Right renal pelvis (tissue), 4 donors: ENCODE measurements around the gene TCEA3. TPM values are rescaled to one million over a fixed set of nuclear protein-coding genes. Genes with fewer than 3 reads are reported as not detected.
"Not testable (repeated sequence)": the region's sequence is repeated elsewhere in the genome, so short reads cannot be mapped to it uniquely, and the experiment has no call there.

Experiments
- DNase-seq, 4 donors: peaks; one replicate each; pipeline ENCODE4 v3.0.0-alpha.2; 2013; ENCODE audit warnings: low read depth in 4 of 4, low spot score in 3 of 4, missing footprints in 1 of 4
- polyA plus RNA-seq, 4 donors: library from polyadenylated mRNA; unstranded; fragments of 120-200 nt; gene quantifications; one replicate each; pipeline ENCODE4 v1.2.1, GENCODE V29; 2013; ENCODE audit not compliant: insufficient read length in 4 of 4

TCEA3 gene
- polyA plus RNA-seq, 4 donors = 31.1 to 51.6 (median 47.5) TPM

- no peak for DNase-seq
These were observed 29.3 kb downstream of the TCEA3 start for GRCh38 chr1:23395154-23395724.

- no peak for DNase-seq
These were observed 29.9 kb downstream of the TCEA3 start for GRCh38 chr1:23394684-23395083.

GRCh38 chr1:23394181-23394580, 30.4 kb downstream of the TCEA3 start:
- DNase-seq = no peak

GRCh38 chr1:23393706-23394105, 30.8 kb downstream of the TCEA3 start:
- no peak for DNase-seq

- DNase-seq = no peak
These were observed 32.3 kb downstream of the TCEA3 start for GRCh38 chr1:23392125-23392855.

GRCh38 chr1:23389837-23390321, 34.7 kb downstream of the TCEA3 start:
- no peak for DNase-seq

- no peak for DNase-seq
These were observed 37.1 kb downstream of the TCEA3 start for GRCh38 chr1:23387494-23387893.

- DNase-seq = no peak
These were observed 39.4 kb downstream of the TCEA3 start for GRCh38 chr1:23385119-23385621.

- no peak for DNase-seq
These were observed 40.1 kb downstream of the TCEA3 start for GRCh38 chr1:23384312-23385058.

- no peak for DNase-seq
These were observed 40.8 kb downstream of the TCEA3 start for GRCh38 chr1:23383577-23384311.

- no peak for DNase-seq
These were observed 43.2 kb downstream of the TCEA3 start for GRCh38 chr1:23381233-23381885.

GRCh38 chr1:23380719-23381118, 43.8 kb downstream of the TCEA3 start:
- DNase-seq = no peak

GRCh38 chr1:23380236-23380635, 44.3 kb downstream of the TCEA3 start:
- DNase-seq = not testable (repeated sequence)

- no peak for DNase-seq
These were observed 47.4 kb downstream of the TCEA3 start for GRCh38 chr1:23376890-23377811.

- not testable (repeated sequence) for DNase-seq
These were observed 50.3 kb downstream of the TCEA3 start for GRCh38 chr1:23374079-23374735.

GRCh38 chr1:23371987-23372880, 52.3 kb downstream of the TCEA3 start:
- DNase-seq = no peak
